ENCODE results near the gene TOP1.
A peak's percentile ranks its signal among the peaks of the same experiment; 100 is the strongest.

Gene TOP1

GRCh38 chr20:41091927-41092326 is 63.3 kb downstream of the TOP1 start:
- no peaks in the 10 kb centered on the region for H3K4me1 ChIP-seq (ENCODE audit: control insufficient read depth, low read length)
- H3K79me2 ChIP-seq (ENCODE audit: control insufficient read depth, low read length) = 0 out of 2 replicates have a peak, but pooled peaks cover 3% of the 10 kb centered on the region
- no peak overlapping the region for H3K4me3 ChIP-seq (ENCODE audit: low read length)
- H3K27ac ChIP-seq (ENCODE audit: low read depth, low read length) = no peak overlapping the region
- no peak for TF ChIP-seq CTCF (IDR thresholded peaks at IDR 0.05; ENCODE audit: low read depth, low read length, poor library complexity, severe bottlenecking)
- TF ChIP-seq EZH2phosphoT487 (IDR thresholded peaks at IDR 0.05; ENCODE audit: borderline replicate concordance, low read length) = no peak
- H3F3A ChIP-seq (ENCODE audit: control insufficient read depth, insufficient read depth) = peaks cover 21% of the 10 kb centered on the region
- no peaks in the 10 kb centered on the region for H4K20me1 ChIP-seq (ENCODE audit: control insufficient read depth, insufficient read depth, low read depth, low read length)
- H3K27me3 ChIP-seq (ENCODE audit: control insufficient read depth, low read length) = no peaks in the 10 kb centered on the region
- no peaks in the 10 kb centered on the region for H3K9me3 ChIP-seq (ENCODE audit: control insufficient read depth, insufficient read depth, low read length)
- H3K4me2 ChIP-seq (ENCODE audit: low read length) = no peak overlapping the region
- H3K9me2 ChIP-seq (replicated peaks; ENCODE audit: control insufficient read depth, low read length) = no peaks in the 10 kb centered on the region
- peaks cover 60% of the 10 kb centered on the region for H3K36me3 ChIP-seq (ENCODE audit: control insufficient read depth, low read length)

GRCh38 chr20:41094353-41095055 is 65.9 kb downstream of the TOP1 start:
- H3K36me3 ChIP-seq (ENCODE audit: control insufficient read depth, low read length) = peaks cover 79% of the 10 kb centered on the region
- no peaks in the 10 kb centered on the region for H3K27me3 ChIP-seq (ENCODE audit: control insufficient read depth, low read length)
- H3F3A ChIP-seq (ENCODE audit: control insufficient read depth, insufficient read depth) = peaks cover 19% of the 10 kb centered on the region
- H3K9me3 ChIP-seq (ENCODE audit: control insufficient read depth, insufficient read depth, low read length) = no peaks in the 10 kb centered on the region
- H4K20me1 ChIP-seq (ENCODE audit: control insufficient read depth, insufficient read depth, low read depth, low read length) = no peaks in the 10 kb centered on the region
- no peak overlapping the region for H3K4me3 ChIP-seq (ENCODE audit: low read length)
- no peaks in the 10 kb centered on the region for H3K9me2 ChIP-seq (replicated peaks; ENCODE audit: control insufficient read depth, low read length)
- H3K27ac ChIP-seq (ENCODE audit: low read depth, low read length) = no peak overlapping the region
- TF ChIP-seq CTCF (IDR thresholded peaks at IDR 0.05; ENCODE audit: low read depth, low read length, poor library complexity, severe bottlenecking) = no peak
- TF ChIP-seq EZH2phosphoT487 (IDR thresholded peaks at IDR 0.05; ENCODE audit: borderline replicate concordance, low read length) = no peak
- no peak overlapping the region for H3K4me2 ChIP-seq (ENCODE audit: low read length)
- H3K4me1 ChIP-seq (ENCODE audit: control insufficient read depth, low read length) = no peaks in the 10 kb centered on the region
- 0 out of 2 replicates have a peak, but pooled peaks cover 3% of the 10 kb centered on the region for H3K79me2 ChIP-seq (ENCODE audit: control insufficient read depth, low read length)

- TF ChIP-seq EZH2phosphoT487 (IDR thresholded peaks at IDR 0.05; ENCODE audit: borderline replicate concordance, low read length) (no peak), CTCF (IDR thresholded peaks at IDR 0.05; ENCODE audit: low read depth, low read length, poor library complexity, severe bottlenecking) (peak; percentile 81)
- peaks cover 19% of the 10 kb centered on the region for H3F3A ChIP-seq (ENCODE audit: control insufficient read depth, insufficient read depth)
- H3K79me2 ChIP-seq (ENCODE audit: control insufficient read depth, low read length) = 0 out of 2 replicates have a peak, but pooled peaks cover 3% of the 10 kb centered on the region
- no peaks in the 10 kb centered on the region for H4K20me1 ChIP-seq (ENCODE audit: control insufficient read depth, insufficient read depth, low read depth, low read length)
- H3K4me3 ChIP-seq (ENCODE audit: low read length) = no peak overlapping the region
- H3K4me1 ChIP-seq (ENCODE audit: control insufficient read depth, low read length) = no peaks in the 10 kb centered on the region
- no peak overlapping the region for H3K27ac ChIP-seq (ENCODE audit: low read depth, low read length)
- no peaks in the 10 kb centered on the region for H3K27me3 ChIP-seq (ENCODE audit: control insufficient read depth, low read length)
- H3K9me2 ChIP-seq (replicated peaks; ENCODE audit: control insufficient read depth, low read length) = no peaks in the 10 kb centered on the region
- H3K36me3 ChIP-seq (ENCODE audit: control insufficient read depth, low read length) = peaks cover 84% of the 10 kb centered on the region
- no peaks in the 10 kb centered on the region for H3K9me3 ChIP-seq (ENCODE audit: control insufficient read depth, insufficient read depth, low read length)
- no peak overlapping the region for H3K4me2 ChIP-seq (ENCODE audit: low read length)
Observed at GRCh38 chr20:41095110-41095969, 66.7 kb downstream of the TOP1 start.
